GM23248 (cell line): ENCODE data around the gene RPH3AL.

ENCODE experiments used
- EZH2 ChIP-seq: fragments of 200-600 bp; sonication (generic); IDR thresholded peaks from 2 replicates; pipeline ENCODE4 v1.6.1; 2018; ENCODE audit warnings: antibody characterized with exemption, mild to moderate bottlenecking; ENCODE audit not compliant: insufficient read depth, poor library complexity, severe bottlenecking
- EZH2phosphoT487 ChIP-seq: fragments of 200-600 bp; sonication (generic); IDR thresholded peaks from 2 replicates; pipeline ENCODE4 v1.6.1; 2018; ENCODE audit warnings: antibody characterized with exemption, moderate library complexity, mild to moderate bottlenecking, low read depth; ENCODE audit not compliant: insufficient read depth

- TF ChIP-seq EZH2phosphoT487 (no peak), EZH2 (no peak)
Measured at GRCh38 chr17:305090-305976, 47.3 kb downstream of the RPH3AL start.
